Body of pancreas (tissue), 4 donors: ENCODE data around the gene CYTH1.

ENCODE experiments used
- CTCF ChIP-seq, 7 experiments: fragments of 450-650 bp in 4 of 7; fragments of 200-600 bp in 3 of 7; sonication (generic) in 3 of 7; IDR thresholded peaks; one replicate each; pipeline ENCODE4 v1.5.1; 2016 to 2019; ENCODE audit warnings: antibody characterized with exemption in 7 of 7
- POLR2A ChIP-seq, 3 donors: fragments of 450-650 bp; IDR thresholded peaks; one replicate each; pipeline ENCODE4 v1.6.1; 2016; ENCODE audit warnings: antibody characterized with exemption in 3 of 3, mild to moderate bottlenecking in 2 of 3

GRCh38 chr17:78716814-78717393 lies 65.2 kb downstream of the CYTH1 start:
- TF ChIP-seq CTCF (IDR thresholded peaks at IDR 0.05): peak in 4 of 7 experiments; percentile 5 to 40 (median 22)
- TF ChIP-seq POLR2A (IDR thresholded peaks at IDR 0.05): peak in 2 of 3 donors; percentile 29 to 30
